DOHH2 (cell line): ENCODE measurements around the gene CAB39.

Experiments
- CTCF ChIP-seq: fragments of 200-600 bp; sonication (generic); IDR thresholded peaks from one replicate; pipeline ENCODE4 v1.5.1; 2014; ENCODE audit warnings: antibody characterized with exemption, mild to moderate bottlenecking, low read depth, low read length; ENCODE audit not compliant: poor library complexity, severe bottlenecking
- EZH2phosphoT487 ChIP-seq: fragments of 200-600 bp; sonication (generic); IDR thresholded peaks from 2 replicates; pipeline ENCODE4 v1.6.1; 2017; ENCODE audit warnings: borderline replicate concordance, mild to moderate bottlenecking, antibody characterized with exemption, low read length, moderate library complexity, mixed read lengths

- TF ChIP-seq CTCF, result no peak
- no peak for TF ChIP-seq EZH2phosphoT487
Measured at GRCh38 chr2:230765611-230766300, 53.1 kb downstream of the CAB39 start.
